ENCODE measurements around the gene TBX2. TPM values are rescaled to one million over a fixed set of nuclear protein-coding genes. Genes with fewer than 3 reads are reported as not detected.

Gene TBX2
- total and polyA plus RNA-seq, 2 of the 13 experiments (the other 11 are each of a cell fraction or from before 2014, with no cell fraction given) = 2.8 to 15.3 TPM

GRCh38 chr17:61409301-61410112 lies 9.9 kb downstream of the TBX2 start (continued):
- TF ChIP-seq STAT6 (CRISPR knock-in tag; IDR thresholded peaks at IDR 0.05; ENCODE audit: borderline replicate concordance) (no peak), RXRB (CRISPR knock-in tag; IDR thresholded peaks at IDR 0.05; ENCODE audit: borderline replicate concordance) (no peak), ZBTB44 (CRISPR knock-in tag; IDR thresholded peaks at IDR 0.05) (no peak), ATF5 (CRISPR knock-in tag; IDR thresholded peaks at IDR 0.05; ENCODE audit: low read depth) (no peak), CAMTA2 (CRISPR knock-in tag; IDR thresholded peaks at IDR 0.05; ENCODE audit: borderline replicate concordance) (no peak), ZHX1 (CRISPR knock-in tag; IDR thresholded peaks at IDR 0.05; ENCODE audit: low read depth) (peak; percentile 70; the same call in 1 of the 2 replicates), BHLHE40 (IDR thresholded peaks at IDR 0.05; ENCODE audit: low read length) (0 out of 2 replicates have a peak, but pooled peaks have one; percentile 14), ZNF501 (CRISPR knock-in tag; IDR thresholded peaks at IDR 0.05) (no peak), FOXA1 (IDR thresholded peaks at IDR 0.05) (no peak), FOXA1 (CRISPR knock-in tag; IDR thresholded peaks at IDR 0.05) (no peak), GATA4 (IDR thresholded peaks at IDR 0.05; ENCODE audit: borderline replicate concordance, low read depth) (no peak), TP53 (CRISPR knock-in tag; conservative IDR thresholded peaks at IDR 0.05) (no peak), FOXM1 (CRISPR knock-in tag; IDR thresholded peaks at IDR 0.05) (0 out of 2 replicates have a peak, but pooled peaks have one; percentile 27), ZNF83 (CRISPR knock-in tag; IDR thresholded peaks at IDR 0.05; ENCODE audit: borderline replicate concordance) (no peak), ZNF205 (CRISPR knock-in tag; IDR thresholded peaks at IDR 0.05) (no peak)
- TF ChIP-seq, protein P1, sequence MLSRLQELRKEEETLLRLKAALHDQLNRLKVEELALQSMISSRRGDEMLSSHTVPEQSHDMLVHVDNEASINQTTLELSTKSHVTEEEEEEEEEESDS (CRISPR knock-in tag; IDR thresholded peaks at IDR 0.05; ENCODE audit: borderline replicate concordance) = no peak
- TF ChIP-seq, protein P2, sequence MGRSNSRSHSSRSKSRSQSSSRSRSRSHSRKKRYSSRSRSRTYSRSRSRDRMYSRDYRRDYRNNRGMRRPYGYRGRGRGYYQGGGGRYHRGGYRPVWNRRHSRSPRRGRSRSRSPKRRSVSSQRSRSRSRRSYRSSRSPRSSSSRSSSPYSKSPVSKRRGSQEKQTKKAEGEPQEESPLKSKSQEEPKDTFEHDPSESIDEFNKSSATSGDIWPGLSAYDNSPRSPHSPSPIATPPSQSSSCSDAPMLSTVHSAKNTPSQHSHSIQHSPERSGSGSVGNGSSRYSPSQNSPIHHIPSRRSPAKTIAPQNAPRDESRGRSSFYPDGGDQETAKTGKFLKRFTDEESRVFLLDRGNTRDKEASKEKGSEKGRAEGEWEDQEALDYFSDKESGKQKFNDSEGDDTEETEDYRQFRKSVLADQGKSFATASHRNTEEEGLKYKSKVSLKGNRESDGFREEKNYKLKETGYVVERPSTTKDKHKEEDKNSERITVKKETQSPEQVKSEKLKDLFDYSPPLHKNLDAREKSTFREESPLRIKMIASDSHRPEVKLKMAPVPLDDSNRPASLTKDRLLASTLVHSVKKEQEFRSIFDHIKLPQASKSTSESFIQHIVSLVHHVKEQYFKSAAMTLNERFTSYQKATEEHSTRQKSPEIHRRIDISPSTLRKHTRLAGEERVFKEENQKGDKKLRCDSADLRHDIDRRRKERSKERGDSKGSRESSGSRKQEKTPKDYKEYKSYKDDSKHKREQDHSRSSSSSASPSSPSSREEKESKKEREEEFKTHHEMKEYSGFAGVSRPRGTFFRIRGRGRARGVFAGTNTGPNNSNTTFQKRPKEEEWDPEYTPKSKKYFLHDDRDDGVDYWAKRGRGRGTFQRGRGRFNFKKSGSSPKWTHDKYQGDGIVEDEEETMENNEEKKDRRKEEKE (IDR thresholded peaks at IDR 0.05) = no peak
